GM21447 (cell line): ENCODE results near the gene DENND4B.
"Not testable (repeated sequence)": the region's sequence is repeated elsewhere in the genome, so short reads cannot be mapped to it uniquely, and the experiment has no call there.

Experiments
- ATAC-seq: cut with Tn5 transposase; IDR thresholded peaks from one replicate; pipeline ENCODE4 v1.9.1; 2021; ENCODE audit not compliant: unreplicated experiment

DENND4B gene

GRCh38 chr1:153946622-153947241 is at the start of gene DENND4B:
TSS of gene DENND4B (minus strand) at chr1:153946718. CDS start at chr1:153944374, 2,344 bp downstream.
- ATAC-seq: peak; percentile 58

GRCh38 chr1:153995640-153996039 is 49.1 kb upstream of the DENND4B start:
- no peak for ATAC-seq

- no peak for ATAC-seq
Observed at GRCh38 chr1:153995202-153995601, 48.7 kb upstream of the DENND4B start.

GRCh38 chr1:153991806-153992205 is 45.3 kb upstream of the DENND4B start:
- ATAC-seq: no peak

- no peak for ATAC-seq
Observed at GRCh38 chr1:153991151-153991630, 44.7 kb upstream of the DENND4B start.

- no peak for ATAC-seq
Observed at GRCh38 chr1:153990468-153991150, 44.1 kb upstream of the DENND4B start, which contains the start of gene RPS27. TSS of gene RPS27 (plus strand) at chr1:153990762. CDS start at chr1:153990797, 35 bp downstream.

GRCh38 chr1:153987621-153988020 is 41.1 kb upstream of the DENND4B start:
- no peak for ATAC-seq

GRCh38 chr1:153985941-153986761 is 39.6 kb upstream of the DENND4B start, which contains the start of gene RAB13:
TSS of gene RAB13 (minus strand) at chr1:153986339. CDS start at chr1:153986236, 103 bp downstream.
- no peak for ATAC-seq

GRCh38 chr1:153985341-153985912 is 38.9 kb upstream of the DENND4B start:
- ATAC-seq: no peak

GRCh38 chr1:153984123-153984894 is 37.8 kb upstream of the DENND4B start:
- no peak for ATAC-seq

GRCh38 chr1:153981735-153982134 is 35.2 kb upstream of the DENND4B start:
- not testable (repeated sequence) for ATAC-seq

GRCh38 chr1:153979091-153979490 is 32.6 kb upstream of the DENND4B start:
- not testable (repeated sequence) for ATAC-seq

- no peak for ATAC-seq
Observed at GRCh38 chr1:153978274-153978909, 31.9 kb upstream of the DENND4B start.

- peak; percentile 81 for ATAC-seq
Observed at GRCh38 chr1:153977250-153978240, 31.0 kb upstream of the DENND4B start, which contains the start of gene JTB. TSS of gene JTB (minus strand) at chr1:153977674. CDS start at chr1:153977252, 422 bp downstream.

GRCh38 chr1:153976819-153977249 is 30.3 kb upstream of the DENND4B start:
- no peak for ATAC-seq

GRCh38 chr1:153973525-153973924 is 27.0 kb upstream of the DENND4B start:
- ATAC-seq: no peak

GRCh38 chr1:153973071-153973470 is 26.6 kb upstream of the DENND4B start:
- no peak for ATAC-seq

GRCh38 chr1:153970346-153970745 is 23.8 kb upstream of the DENND4B start:
- ATAC-seq: no peak
